PFSK-1 (cell line): Measurements from ENCODE around the gene MIOS.

Source experiments
- FOXP2 ChIP-seq: optimal IDR thresholded peaks from 2 replicates; pipeline ENCODE3; 2011; ENCODE audit warnings: borderline replicate concordance, control low read depth, inconsistent platforms; ENCODE audit not compliant: insufficient read depth; ENCODE audit errors: extremely low read length, extremely low read depth
- POLR2AphosphoS5 ChIP-seq: IDR thresholded peaks from 2 replicates; pipeline ENCODE4 v1.6.1; 2012; ENCODE audit warnings: low read depth, mild to moderate bottlenecking, control low read depth, low read length, moderate library complexity
- TAF1 ChIP-seq: IDR thresholded peaks from 2 replicates; pipeline ENCODE4 v1.6.1; 2012; ENCODE audit warnings: low read length, control low read depth, borderline replicate concordance; ENCODE audit not compliant: insufficient read depth
- TF ChIP-seq, protein P1 (sequence below), 2 experiments: IDR thresholded peaks; 2 replicates each; pipeline versions ENCODE4 v1.6.1 to v1.8.0; 2011 to 2012; ENCODE audit warnings: low read depth in 2 of 2, low read length in 2 of 2, control low read depth in 1 of 2, inconsistent platforms in 1 of 2, mild to moderate bottlenecking in 1 of 2, moderate library complexity in 1 of 2; ENCODE audit not compliant: insufficient read depth in 1 of 2

DNA sequence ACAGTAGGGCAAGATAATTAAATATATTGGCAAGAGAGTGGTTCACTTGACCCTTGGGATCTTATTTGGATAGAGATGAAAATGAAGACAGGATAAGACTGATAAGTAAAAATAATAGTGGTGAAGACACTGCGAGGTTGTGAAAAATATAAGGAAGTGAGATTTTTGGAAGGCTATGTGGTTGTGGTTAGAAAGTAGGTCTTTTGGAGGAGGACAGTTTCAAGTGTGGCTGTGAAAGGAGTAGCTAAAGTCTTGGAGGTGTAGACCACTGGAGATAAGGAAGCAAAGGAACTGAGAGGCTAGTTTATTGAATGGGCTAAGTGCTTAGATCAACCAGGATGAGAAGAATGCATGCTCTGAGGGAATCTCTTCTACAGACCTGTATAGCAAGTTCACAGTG, 11.2 kb downstream of the MIOS start:
- TF ChIP-seq, protein P1, sequence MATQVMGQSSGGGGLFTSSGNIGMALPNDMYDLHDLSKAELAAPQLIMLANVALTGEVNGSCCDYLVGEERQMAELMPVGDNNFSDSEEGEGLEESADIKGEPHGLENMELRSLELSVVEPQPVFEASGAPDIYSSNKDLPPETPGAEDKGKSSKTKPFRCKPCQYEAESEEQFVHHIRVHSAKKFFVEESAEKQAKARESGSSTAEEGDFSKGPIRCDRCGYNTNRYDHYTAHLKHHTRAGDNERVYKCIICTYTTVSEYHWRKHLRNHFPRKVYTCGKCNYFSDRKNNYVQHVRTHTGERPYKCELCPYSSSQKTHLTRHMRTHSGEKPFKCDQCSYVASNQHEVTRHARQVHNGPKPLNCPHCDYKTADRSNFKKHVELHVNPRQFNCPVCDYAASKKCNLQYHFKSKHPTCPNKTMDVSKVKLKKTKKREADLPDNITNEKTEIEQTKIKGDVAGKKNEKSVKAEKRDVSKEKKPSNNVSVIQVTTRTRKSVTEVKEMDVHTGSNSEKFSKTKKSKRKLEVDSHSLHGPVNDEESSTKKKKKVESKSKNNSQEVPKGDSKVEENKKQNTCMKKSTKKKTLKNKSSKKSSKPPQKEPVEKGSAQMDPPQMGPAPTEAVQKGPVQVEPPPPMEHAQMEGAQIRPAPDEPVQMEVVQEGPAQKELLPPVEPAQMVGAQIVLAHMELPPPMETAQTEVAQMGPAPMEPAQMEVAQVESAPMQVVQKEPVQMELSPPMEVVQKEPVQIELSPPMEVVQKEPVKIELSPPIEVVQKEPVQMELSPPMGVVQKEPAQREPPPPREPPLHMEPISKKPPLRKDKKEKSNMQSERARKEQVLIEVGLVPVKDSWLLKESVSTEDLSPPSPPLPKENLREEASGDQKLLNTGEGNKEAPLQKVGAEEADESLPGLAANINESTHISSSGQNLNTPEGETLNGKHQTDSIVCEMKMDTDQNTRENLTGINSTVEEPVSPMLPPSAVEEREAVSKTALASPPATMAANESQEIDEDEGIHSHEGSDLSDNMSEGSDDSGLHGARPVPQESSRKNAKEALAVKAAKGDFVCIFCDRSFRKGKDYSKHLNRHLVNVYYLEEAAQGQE (IDR thresholded peaks at IDR 0.05; ENCODE audit: insufficient read depth in 1 of 2, low read depth in 2 of 2, low read length in 2 of 2) = no peak
- TF ChIP-seq FOXP2 (no peak), TAF1 (no peak), POLR2AphosphoS5 (no peak)
